Uterus (tissue), 2 donors: Measurements from ENCODE around the gene GAS7.

ENCODE experiments used
- CTCF ChIP-seq, 4 experiments: fragments of 200-600 bp in 2 of 4; fragments of 450-650 bp in 2 of 4; sonication (generic) in 2 of 4; IDR thresholded peaks; one replicate each; pipeline ENCODE4 v1.5.1; 2016 to 2019; ENCODE audit warnings: antibody characterized with exemption in 4 of 4, mild to moderate bottlenecking in 2 of 4, moderate library complexity in 1 of 4
- POLR2A ChIP-seq, 2 donors: fragments of 450-650 bp; IDR thresholded peaks; one replicate each; pipeline ENCODE4 v1.6.1; 2016; ENCODE audit warnings: antibody characterized with exemption in 2 of 2, mild to moderate bottlenecking in 1 of 2, moderate library complexity in 1 of 2

- TF ChIP-seq POLR2A (IDR thresholded peaks at IDR 0.05), result no peak
- TF ChIP-seq CTCF (IDR thresholded peaks at IDR 0.05), result no peak
Observed at GRCh38 chr17:9953492-9953891, 244.9 kb downstream of the GAS7 start.
